T47D (cell line): ENCODE results near the gene TMEM63B.
"Not testable (repeated sequence)": the region's sequence is repeated elsewhere in the genome, so short reads cannot be mapped to it uniquely, and the experiment has no call there.

Source experiments
- DNase-seq, 2 experiments: peaks; one replicate each; pipeline versions ENCODE4 v3.0.0 to v3.0.0-alpha.2; 2011 to 2012; ENCODE audit warnings: low read depth in 1 of 2, low spot score in 1 of 2
- JUND ChIP-seq: IDR thresholded peaks from 2 replicates; pipeline ENCODE4 v1.6.1; 2012; ENCODE audit warnings: low read depth
- in situ Hi-C: cut with HindIII; loops from 2 replicates; pipeline ENCODE4 v1.10.0; 2016; ENCODE audit warnings: low sequenced_read_pairs, low pct_unique_long_range_greater_than_20kb

Gene TMEM63B

DNA sequence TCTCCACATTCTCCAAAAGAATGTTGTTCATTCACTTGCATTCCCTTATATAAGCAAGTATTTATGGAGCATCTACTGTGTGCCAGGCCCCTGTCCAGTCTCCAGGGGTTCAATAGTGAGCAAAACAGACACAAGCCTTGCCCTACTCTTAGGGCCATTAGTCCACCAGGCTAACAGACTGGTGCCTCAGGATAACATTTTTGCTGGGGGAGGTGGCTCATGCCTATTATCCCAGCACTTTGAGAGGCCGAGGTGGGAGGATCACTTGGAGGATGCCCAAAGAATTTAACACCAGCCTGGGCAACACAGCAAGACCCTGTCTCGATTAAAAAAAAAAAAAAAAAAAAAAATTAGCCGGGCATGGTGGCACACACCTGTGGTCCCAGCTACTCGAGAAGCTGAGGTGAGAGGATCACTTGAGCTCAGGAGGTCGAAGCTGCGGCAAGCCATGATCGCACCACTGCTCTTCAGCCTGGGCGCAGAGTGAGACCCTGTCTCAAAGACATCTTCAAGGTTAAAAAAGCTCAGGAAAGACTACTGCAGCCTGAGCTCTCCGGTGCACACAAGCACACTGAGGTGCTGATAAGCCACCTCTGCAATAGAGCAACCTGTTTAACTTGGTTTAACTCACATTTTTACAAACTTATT lies 51.2 kb downstream of the TMEM63B start:
- TF ChIP-seq JUND: no peak
- in situ Hi-C loops: no loop called here
- DNase-seq: no peak

DNA sequence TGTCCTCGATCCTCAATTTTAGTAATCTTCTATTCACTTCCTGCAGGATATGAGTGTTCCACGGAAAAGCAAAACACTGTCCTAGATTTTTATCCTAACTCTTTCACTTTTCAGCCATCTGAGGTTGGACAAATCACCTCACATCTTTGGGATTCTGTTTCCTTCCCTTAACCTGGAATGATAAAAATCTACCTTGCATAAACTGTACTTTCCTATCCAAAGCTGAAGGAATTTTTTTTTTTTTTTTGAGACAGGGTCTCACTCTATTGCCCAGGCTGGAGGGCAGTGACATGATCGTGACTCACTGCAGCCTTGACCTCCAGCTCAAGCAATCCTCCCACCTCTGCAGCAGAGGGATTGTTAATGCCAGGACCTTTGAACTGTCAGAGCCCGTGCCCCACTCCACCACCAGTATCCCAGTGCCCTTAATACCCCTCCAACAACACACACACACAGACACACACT lies 51.8 kb downstream of the TMEM63B start:
- in situ Hi-C loops: no loop called here
- TF ChIP-seq JUND: no peak
- no peak for DNase-seq

DNA sequence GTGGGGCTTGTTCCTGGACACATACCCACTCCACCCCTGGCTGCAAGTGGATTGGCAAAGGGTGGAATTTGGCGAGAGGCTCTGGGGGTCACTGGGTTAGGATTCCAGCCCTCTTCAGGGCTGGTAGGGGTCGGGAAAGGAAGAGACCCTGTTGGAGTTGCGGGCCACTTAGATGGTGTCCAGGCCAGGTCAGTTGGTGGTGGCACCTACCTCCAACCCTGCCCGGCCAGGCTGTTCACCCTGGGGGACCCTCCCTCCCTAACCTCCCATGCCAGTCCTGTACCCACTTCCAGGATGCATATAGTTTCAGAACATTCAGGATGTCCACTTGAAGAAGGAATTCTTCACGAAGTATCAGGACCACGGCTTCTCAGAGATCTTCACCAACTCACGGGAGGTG lies 52.3 kb downstream of the TMEM63B start:
- in situ Hi-C loops: no loop called here
- TF ChIP-seq JUND: no peak
- DNase-seq: no peak

DNA sequence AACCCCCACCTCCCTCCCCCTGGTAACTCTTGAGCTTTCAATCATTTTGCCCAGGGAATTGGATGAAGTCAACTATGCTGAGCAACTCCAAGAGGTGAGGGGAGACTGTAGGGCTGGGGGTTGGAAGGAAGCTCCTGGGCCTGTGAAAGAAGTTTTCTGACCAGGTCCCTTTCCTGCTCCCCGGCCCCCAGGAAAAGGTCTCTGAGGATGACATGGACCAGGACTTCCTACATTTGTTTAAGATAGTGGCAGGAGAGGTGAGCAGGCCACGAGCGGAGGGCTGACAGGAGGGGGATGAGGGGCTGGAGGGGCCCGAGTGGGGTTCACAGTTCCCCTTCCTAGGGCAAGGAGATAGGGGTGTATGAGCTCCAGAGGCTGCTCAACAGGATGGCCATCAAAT lies 53.1 kb downstream of the TMEM63B start:
- no peak for TF ChIP-seq JUND
- in situ Hi-C loops: no loop called here
- DNase-seq: no peak

DNA sequence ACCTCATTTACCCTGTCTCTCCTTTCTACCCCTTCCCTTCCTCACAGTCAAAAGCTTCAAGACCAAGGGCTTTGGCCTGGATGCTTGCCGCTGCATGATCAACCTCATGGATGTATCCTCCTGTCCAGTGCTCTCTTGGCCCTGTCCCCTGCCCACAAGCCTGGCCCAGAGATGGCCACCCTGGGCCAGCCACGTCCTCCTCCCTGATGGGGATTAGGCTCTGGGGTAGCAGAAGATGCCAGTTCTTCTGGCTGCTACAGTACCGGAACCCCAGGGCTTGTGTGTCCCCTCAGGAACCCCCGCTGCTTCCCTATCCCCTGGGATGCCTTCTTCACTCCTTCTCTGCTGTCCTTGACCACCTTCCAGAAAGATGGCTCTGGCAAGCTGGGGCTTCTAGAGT lies 53.5 kb downstream of the TMEM63B start:
- TF ChIP-seq JUND: no peak
- in situ Hi-C loops: no loop called here
- DNase-seq: no peak

DNA sequence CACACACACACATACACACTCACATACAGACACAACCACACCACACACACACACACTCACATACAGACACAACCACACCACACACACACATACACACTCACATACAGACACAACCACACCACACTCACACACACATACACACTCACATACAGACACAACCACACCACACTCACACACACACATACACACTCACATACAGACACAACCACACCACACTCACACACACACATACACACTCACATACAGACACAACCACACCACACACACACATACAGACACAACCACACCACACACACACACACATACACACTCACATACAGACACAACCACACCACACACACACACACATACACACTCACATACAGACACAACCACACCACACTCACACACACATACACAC lies 54.4 kb downstream of the TMEM63B start:
- not testable (repeated sequence) for DNase-seq

DNA sequence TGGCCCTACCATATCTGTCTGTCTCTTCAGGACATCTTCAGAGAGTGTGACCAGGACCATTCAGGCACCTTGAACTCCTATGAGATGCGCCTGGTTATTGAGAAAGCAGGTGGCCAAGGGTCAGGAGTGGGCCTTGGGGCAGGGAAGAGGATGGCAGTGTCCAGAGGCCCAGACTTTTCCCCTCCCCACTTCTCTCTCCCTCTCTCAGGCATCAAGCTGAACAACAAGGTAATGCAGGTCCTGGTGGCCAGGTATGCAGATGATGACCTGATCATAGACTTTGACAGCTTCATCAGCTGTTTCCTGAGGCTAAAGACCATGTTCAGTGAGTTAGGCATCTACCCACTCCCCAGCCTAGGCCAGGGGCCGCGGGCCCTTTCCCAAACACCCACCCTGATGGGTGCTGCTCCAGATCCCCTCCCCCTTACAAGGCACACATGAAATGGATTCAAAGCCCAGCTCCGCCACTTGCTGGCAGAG lies 55.6 kb downstream of the TMEM63B start:
- in situ Hi-C loops: no loop called here
- TF ChIP-seq JUND: no peak
- DNase-seq: no peak

More for the DNA sequence above, 54.4 kb downstream of the TMEM63B start:
- in situ Hi-C loops: not testable (repeated sequence)

DNA sequence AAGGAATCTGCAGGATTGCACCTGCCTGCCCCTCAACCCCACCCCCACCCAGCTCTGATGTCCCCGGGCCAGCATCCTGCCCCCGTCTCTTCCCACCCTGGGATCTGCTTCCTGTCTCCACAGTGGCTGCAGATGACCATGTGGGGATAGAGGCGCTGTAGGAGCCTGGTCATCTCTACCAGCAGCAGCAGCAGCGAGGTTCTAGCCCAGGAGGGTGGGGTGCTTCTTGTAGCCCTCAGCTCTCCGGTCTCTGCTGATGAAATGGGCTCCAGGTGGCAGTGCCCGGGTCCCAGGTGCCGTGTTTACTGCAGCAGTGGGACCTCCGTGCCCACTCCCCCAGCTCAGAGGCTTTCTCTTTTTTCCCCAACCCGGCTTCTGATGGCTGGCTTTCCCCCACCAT lies 56.4 kb downstream of the TMEM63B start:
- no peak for DNase-seq
- in situ Hi-C loops: no loop called here

DNA sequence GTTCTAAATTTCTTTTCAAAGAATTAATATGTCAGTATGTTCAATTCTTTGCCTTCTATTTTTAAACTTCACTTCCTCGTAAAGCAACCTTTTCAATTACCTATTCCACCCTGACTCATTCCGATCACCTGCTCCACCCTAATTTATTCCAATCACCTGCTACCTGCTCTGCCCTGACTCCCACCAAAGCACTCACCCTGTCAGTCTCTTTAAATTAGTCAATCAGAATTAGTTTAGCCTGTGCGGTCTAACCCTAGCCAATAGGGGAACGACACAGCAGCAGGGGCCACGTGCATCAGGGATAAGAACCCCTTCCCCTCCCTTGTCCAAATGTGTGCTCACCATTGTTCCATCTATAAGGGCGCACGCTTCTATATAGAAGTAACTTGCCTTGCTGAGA lies 58.0 kb downstream of the TMEM63B start:
- in situ Hi-C loops, DNase-seq: not testable (repeated sequence)

More for the DNA sequence above, 56.4 kb downstream of the TMEM63B start:
- no peak for TF ChIP-seq JUND

DNA sequence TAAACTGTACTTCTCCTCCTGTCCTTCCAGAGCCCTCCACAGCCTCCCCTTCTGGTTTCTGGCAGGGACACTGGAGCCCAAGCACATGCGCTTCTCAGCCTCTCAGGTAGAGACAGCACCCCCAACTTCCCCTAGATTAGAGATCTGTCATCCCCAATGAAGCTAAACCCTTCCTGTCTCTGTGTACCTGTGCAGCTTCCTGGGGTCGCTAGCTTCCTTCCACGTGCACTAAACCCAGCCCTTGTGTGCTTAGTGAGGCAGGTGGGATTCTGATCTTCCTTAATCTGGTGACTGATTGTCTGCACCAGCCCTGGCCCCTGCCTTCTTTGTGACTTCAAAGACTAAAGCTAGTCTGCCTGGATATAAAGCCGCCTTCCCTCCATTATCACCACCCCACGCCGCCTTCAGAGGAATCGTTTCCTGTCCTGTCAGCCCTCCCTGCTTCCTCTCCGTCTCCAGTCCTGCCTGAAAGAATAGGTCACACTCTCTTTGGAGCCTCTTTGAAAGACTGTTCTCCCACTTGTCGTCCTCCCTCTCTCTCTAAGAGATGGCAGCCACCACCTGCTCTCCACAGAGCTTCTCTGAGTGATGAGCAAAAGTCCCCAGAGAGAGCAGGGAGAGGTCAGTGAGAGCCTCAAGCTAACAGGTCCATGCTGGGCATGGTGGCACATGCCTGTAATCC lies 58.7 kb downstream of the TMEM63B start:
- no peak for DNase-seq
- in situ Hi-C loops: no loop called here
- no peak for TF ChIP-seq JUND

DNA sequence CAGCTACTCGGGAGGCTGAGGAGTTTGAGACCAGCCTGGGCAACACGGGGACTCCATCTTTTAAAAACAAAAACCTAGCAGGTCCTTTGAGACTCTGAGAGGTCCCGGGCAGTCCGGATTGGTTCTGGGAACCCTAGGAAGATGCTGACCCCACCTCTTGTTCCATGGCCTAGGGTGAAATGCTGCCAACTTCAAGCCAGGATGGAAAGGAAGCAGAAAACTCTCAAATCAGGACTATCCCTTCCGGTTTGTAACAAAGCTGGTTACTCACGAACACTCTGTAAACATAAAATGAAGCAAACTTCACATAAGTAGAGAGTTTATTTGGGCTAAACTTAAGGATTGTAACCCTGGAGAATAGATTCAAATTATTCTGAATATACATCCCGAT lies 59.3 kb downstream of the TMEM63B start:
- TF ChIP-seq JUND: no peak
- DNase-seq: no peak
- in situ Hi-C loops: no loop called here

DNA sequence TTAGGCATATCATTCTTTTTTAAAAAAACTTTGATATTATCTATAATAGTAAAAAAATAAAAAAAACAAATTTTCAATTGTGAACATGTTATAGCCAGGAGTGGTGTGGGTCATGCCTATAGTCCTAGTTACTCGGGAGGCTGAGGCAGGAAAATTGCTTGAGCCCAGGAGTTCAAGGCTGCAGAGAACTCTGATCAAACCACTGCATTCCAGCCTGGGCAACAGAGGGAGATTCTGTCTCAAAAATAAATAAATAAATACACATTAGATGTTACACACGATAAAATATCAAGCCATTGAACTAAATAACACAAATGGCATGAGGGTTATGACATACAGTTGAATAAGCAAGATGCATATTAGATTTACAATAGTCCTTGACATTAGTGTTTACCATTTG lies 61.5 kb downstream of the TMEM63B start:
- no peak for TF ChIP-seq JUND
- DNase-seq: no peak
- in situ Hi-C loops: no loop called here

DNA sequence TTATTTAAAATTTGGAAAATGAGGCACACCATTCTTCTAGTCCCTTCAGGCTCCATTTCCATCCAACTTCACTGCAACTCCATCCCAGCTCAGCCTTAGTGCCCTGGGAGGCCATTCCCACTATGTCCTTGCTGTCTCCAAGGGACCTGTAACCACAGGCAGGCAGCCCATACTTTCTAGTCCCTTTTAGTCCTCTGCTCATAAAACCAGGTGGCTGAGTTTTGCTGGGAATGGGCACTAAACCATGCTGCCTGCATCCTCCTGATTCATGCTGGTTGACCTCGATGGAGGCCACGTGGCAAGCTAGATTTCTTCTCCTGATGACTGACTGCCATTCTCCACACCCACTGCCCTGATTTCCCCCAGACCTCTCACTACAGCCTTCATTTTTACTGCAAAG lies 61.9 kb downstream of the TMEM63B start:
- in situ Hi-C loops: no loop called here
- DNase-seq: no peak
- no peak for TF ChIP-seq JUND
